ENCODE measurements around the gene CIP2A. TPM values are rescaled to one million over a fixed set of nuclear protein-coding genes. Genes with fewer than 3 reads are reported as not detected.

CIP2A gene
- total and polyA plus RNA-seq, 4 donors = 0.62 to 44.9 (median 0.95) TPM

- TF ChIP-seq, protein P1, sequence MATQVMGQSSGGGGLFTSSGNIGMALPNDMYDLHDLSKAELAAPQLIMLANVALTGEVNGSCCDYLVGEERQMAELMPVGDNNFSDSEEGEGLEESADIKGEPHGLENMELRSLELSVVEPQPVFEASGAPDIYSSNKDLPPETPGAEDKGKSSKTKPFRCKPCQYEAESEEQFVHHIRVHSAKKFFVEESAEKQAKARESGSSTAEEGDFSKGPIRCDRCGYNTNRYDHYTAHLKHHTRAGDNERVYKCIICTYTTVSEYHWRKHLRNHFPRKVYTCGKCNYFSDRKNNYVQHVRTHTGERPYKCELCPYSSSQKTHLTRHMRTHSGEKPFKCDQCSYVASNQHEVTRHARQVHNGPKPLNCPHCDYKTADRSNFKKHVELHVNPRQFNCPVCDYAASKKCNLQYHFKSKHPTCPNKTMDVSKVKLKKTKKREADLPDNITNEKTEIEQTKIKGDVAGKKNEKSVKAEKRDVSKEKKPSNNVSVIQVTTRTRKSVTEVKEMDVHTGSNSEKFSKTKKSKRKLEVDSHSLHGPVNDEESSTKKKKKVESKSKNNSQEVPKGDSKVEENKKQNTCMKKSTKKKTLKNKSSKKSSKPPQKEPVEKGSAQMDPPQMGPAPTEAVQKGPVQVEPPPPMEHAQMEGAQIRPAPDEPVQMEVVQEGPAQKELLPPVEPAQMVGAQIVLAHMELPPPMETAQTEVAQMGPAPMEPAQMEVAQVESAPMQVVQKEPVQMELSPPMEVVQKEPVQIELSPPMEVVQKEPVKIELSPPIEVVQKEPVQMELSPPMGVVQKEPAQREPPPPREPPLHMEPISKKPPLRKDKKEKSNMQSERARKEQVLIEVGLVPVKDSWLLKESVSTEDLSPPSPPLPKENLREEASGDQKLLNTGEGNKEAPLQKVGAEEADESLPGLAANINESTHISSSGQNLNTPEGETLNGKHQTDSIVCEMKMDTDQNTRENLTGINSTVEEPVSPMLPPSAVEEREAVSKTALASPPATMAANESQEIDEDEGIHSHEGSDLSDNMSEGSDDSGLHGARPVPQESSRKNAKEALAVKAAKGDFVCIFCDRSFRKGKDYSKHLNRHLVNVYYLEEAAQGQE (IDR thresholded peaks at IDR 0.05) = no peak
Observed at GRCh38 chr3:108562565-108562964, 26.7 kb downstream of the CIP2A start (continued).

DNA sequence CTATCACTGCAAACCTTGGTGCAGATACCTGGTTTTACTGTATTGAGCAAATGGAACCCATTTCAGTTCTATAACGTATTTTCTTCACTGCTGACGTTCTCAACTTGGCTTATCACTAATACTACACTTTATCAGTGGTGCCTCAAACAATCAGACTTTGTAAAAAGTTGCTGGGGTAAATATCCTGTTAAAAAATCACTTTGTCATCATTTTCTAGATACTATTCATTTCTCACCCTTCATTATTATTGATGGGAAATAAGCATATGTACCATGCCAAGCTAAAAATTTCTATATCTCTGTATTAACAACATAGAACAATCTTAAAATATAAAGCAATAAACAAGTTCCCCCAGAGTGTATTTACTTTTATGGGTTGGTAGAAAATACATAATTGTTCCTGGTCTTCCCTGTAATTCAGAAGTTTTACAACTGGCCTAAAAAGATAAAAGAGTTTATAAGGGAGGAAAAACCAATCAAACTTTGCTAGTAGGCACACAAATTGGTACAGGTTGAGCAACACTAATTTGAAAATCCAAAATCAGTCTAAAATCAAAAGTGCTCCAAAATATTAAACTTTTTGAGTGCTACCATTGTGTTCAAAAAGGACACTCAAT is 33.2 kb downstream of the CIP2A start:
- peaks cover 0 to 5% (median 0%) of the 10 kb centered on the region in 4 donors for H3K4me1 ChIP-seq (ENCODE audit: control insufficient read depth in 4 of 4, insufficient read depth in 4 of 4, low read length in 3 of 4)
- no peaks in the 10 kb centered on the region for H3K36me3 ChIP-seq (ENCODE audit: control insufficient read depth in 4 of 4, insufficient read depth in 3 of 4, low read depth in 1 of 4, low read length in 3 of 4)
- H3K27me3 ChIP-seq (ENCODE audit: control insufficient read depth in 4 of 4, insufficient read depth in 4 of 4, low read length in 3 of 4) = no peaks in the 10 kb centered on the region
- no peak overlapping the region for H3K27ac ChIP-seq (ENCODE audit: low read depth in 1 of 2, low read length in 2 of 2)
- H3K9ac ChIP-seq (ENCODE audit: low read depth in 1 of 2, low read length in 2 of 2) = no peak overlapping the region
- no peak overlapping the region for H3K4me3 ChIP-seq (ENCODE audit: low read depth in 1 of 3, low read length in 3 of 3)
- no peak for DNase-seq (ENCODE audit: low spot score)
- TF ChIP-seq JUND (IDR thresholded peaks at IDR 0.05) = no peak
- TF ChIP-seq HNF4A (conservative IDR thresholded peaks at IDR 0.05) = no peak
- no peak for TF ChIP-seq NR2F2 (IDR thresholded peaks at IDR 0.05)
- no peak for TF ChIP-seq CTCF (IDR thresholded peaks at IDR 0.05; ENCODE audit: low read depth, low read length, missing input control)
- no peak for TF ChIP-seq GABPA (IDR thresholded peaks at IDR 0.05 in 1 of 2, conservative IDR thresholded peaks at IDR 0.05 in 1 of 2)
- TF ChIP-seq, protein P2, sequence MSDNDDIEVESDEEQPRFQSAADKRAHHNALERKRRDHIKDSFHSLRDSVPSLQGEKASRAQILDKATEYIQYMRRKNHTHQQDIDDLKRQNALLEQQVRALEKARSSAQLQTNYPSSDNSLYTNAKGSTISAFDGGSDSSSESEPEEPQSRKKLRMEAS (IDR thresholded peaks at IDR 0.05) = no peak
- TF ChIP-seq, protein P3, sequence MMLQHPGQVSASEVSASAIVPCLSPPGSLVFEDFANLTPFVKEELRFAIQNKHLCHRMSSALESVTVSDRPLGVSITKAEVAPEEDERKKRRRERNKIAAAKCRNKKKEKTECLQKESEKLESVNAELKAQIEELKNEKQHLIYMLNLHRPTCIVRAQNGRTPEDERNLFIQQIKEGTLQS (IDR thresholded peaks at IDR 0.05) = no peak
- TF ChIP-seq ZBTB33 (IDR thresholded peaks at IDR 0.05) = no peak
- no peak for TF ChIP-seq TAF1 (conservative IDR thresholded peaks at IDR 0.05)
- no peak for TF ChIP-seq EGR1 (IDR thresholded peaks at IDR 0.05; ENCODE audit: low read depth in 2 of 2)
- no peak for TF ChIP-seq RAD21 (IDR thresholded peaks at IDR 0.05)
- no peak for TF ChIP-seq FOXA2 (IDR thresholded peaks at IDR 0.05)
- no peak for TF ChIP-seq FOXA1 (IDR thresholded peaks at IDR 0.05)
- TF ChIP-seq, protein P1 (IDR thresholded peaks at IDR 0.05) = no peak
- no peak for TF ChIP-seq SP1 (IDR thresholded peaks at IDR 0.05)
- no peak for TF ChIP-seq YY1 (IDR thresholded peaks at IDR 0.05)
- no peak for TF ChIP-seq HNF4G (IDR thresholded peaks at IDR 0.05)
- TF ChIP-seq RXRA (IDR thresholded peaks at IDR 0.05) = no peak
- no peaks in the 10 kb centered on the region for H3K9me3 ChIP-seq (ENCODE audit: control insufficient read depth in 4 of 4, low read length in 3 of 4)
- 81% methylated on average over 2 of the region's 2 CpGs for WGBS
